Measurements from ENCODE around the gene VPS39.

Gene VPS39

GRCh38 chr15:42123546-42123945 is 84.6 kb downstream of the VPS39 start:
- no peak for DNase-seq

GRCh38 chr15:42121682-42122081 is 86.4 kb downstream of the VPS39 start:
- no peak for DNase-seq

- peak; percentile 29 for DNase-seq
Measured at GRCh38 chr15:42121021-42121420, 87.1 kb downstream of the VPS39 start.

- no peak for DNase-seq
Measured at GRCh38 chr15:42120285-42120684, 87.8 kb downstream of the VPS39 start.

GRCh38 chr15:42119446-42119760 is 88.7 kb downstream of the VPS39 start:
- no peak for DNase-seq

GRCh38 chr15:42118650-42119445 is 89.3 kb downstream of the VPS39 start:
- no peak for DNase-seq

GRCh38 chr15:42111924-42112323 is 96.2 kb downstream of the VPS39 start:
- peak; percentile 38 for DNase-seq

- no peak for DNase-seq
Measured at GRCh38 chr15:42110367-42110766, 97.7 kb downstream of the VPS39 start.

- no peak for DNase-seq
Measured at GRCh38 chr15:42108806-42109205, 99.3 kb downstream of the VPS39 start.
